Stimulated activated CD8-positive, alpha-beta memory T cell treated with anti-CD3 and anti-CD28 coated beads, Interleukin-15, amount 100 ng/mL, for 4 hours (primary cell): ENCODE results near the gene PNKP.

Source experiments
- DNase-seq, 2 donors: peaks; one replicate each; pipeline ENCODE4 v3.0.0-alpha.2; 2020; ENCODE audit warnings: low read depth in 2 of 2

Gene PNKP

GRCh38 chr19:49860336-49861102, 6.9 kb downstream of the PNKP start:
- DNase-seq = no peak

- DNase-seq = no peak
Measured at GRCh38 chr19:49859682-49860335, 7.6 kb downstream of the PNKP start.

GRCh38 chr19:49858088-49858985, 9.0 kb downstream of the PNKP start:
- DNase-seq = no peak

- no peak for DNase-seq
Measured at GRCh38 chr19:49857838-49858087, 9.6 kb downstream of the PNKP start.

- no peak for DNase-seq
Measured at GRCh38 chr19:49857061-49857837, 10.1 kb downstream of the PNKP start.

GRCh38 chr19:49856574-49857021, 10.8 kb downstream of the PNKP start:
- no peak for DNase-seq

GRCh38 chr19:49855676-49856573, 11.5 kb downstream of the PNKP start:
- DNase-seq = no peak

- DNase-seq = no peak
Measured at GRCh38 chr19:49855277-49855675, 12.1 kb downstream of the PNKP start.

- no peak for DNase-seq
Measured at GRCh38 chr19:49854378-49855263, 12.8 kb downstream of the PNKP start.

- DNase-seq = no peak
Measured at GRCh38 chr19:49853852-49854377, 13.5 kb downstream of the PNKP start.

GRCh38 chr19:49852631-49853126, 14.7 kb downstream of the PNKP start:
- DNase-seq = no peak

GRCh38 chr19:49851456-49852259, 15.7 kb downstream of the PNKP start:
- no peak for DNase-seq

GRCh38 chr19:49850487-49851342, 16.7 kb downstream of the PNKP start, which contains the start of gene PTOV1:
TSS of gene PTOV1 (plus strand) at chr19:49851159.
- DNase-seq = peak; percentile 66 to 73

GRCh38 chr19:49850221-49850486, 17.2 kb downstream of the PNKP start:
- DNase-seq = no peak

- no peak for DNase-seq
Measured at GRCh38 chr19:49849433-49850220, 17.7 kb downstream of the PNKP start.

GRCh38 chr19:49848938-49849337, 18.4 kb downstream of the PNKP start:
- no peak for DNase-seq
